Upper lobe of left lung (tissue), 4 donors: ENCODE measurements around the gene TP53AIP1.

ENCODE experiments used
- POLR2A ChIP-seq, 4 donors: fragments of 450-650 bp; IDR thresholded peaks; one replicate each; pipeline ENCODE4 v1.5.1; 2016 to 2017; ENCODE audit warnings: antibody characterized with exemption in 4 of 4, mild to moderate bottlenecking in 2 of 4
- POLR2AphosphoS5 ChIP-seq, 2 donors: sonication (generic); formaldehyde crosslinking; IDR thresholded peaks; one replicate each; pipeline ENCODE4 v1.5.1; 2017; ENCODE audit warnings: antibody characterized with exemption in 2 of 2
- TF ChIP-seq, protein P1 (sequence below), 6 experiments: fragments of 450-650 bp in 4 of 6; fragments of 200-600 bp in 2 of 6; sonication (generic) in 2 of 6; IDR thresholded peaks; one replicate each; pipeline ENCODE4 v1.5.1; 2016 to 2019; ENCODE audit warnings: antibody characterized with exemption in 6 of 6

DNA sequence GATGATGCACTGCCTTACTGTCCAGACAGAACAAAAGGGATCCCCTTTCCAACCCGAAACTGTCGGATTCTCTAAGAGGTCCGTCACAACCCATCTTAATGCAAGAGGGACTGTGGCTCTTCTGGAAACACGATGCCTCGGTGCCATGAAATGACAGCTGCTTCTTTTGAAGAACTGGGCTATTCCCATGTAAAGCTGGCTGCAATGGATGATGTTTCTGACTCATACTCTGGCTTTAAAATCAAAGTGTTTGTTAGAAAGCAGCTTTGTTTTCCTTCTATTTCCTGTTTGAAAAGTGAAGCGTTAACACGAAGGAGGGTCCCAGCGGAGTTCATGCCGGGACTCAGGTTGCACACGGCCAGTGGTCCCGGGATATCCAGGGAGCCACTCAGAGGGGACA is 3.1 kb downstream of the TP53AIP1 start:
- TF ChIP-seq, protein P1, sequence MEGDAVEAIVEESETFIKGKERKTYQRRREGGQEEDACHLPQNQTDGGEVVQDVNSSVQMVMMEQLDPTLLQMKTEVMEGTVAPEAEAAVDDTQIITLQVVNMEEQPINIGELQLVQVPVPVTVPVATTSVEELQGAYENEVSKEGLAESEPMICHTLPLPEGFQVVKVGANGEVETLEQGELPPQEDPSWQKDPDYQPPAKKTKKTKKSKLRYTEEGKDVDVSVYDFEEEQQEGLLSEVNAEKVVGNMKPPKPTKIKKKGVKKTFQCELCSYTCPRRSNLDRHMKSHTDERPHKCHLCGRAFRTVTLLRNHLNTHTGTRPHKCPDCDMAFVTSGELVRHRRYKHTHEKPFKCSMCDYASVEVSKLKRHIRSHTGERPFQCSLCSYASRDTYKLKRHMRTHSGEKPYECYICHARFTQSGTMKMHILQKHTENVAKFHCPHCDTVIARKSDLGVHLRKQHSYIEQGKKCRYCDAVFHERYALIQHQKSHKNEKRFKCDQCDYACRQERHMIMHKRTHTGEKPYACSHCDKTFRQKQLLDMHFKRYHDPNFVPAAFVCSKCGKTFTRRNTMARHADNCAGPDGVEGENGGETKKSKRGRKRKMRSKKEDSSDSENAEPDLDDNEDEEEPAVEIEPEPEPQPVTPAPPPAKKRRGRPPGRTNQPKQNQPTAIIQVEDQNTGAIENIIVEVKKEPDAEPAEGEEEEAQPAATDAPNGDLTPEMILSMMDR (IDR thresholded peaks at IDR 0.05) = no peak
- TF ChIP-seq POLR2AphosphoS5 (IDR thresholded peaks at IDR 0.05) = no peak
- no peak for TF ChIP-seq POLR2A (IDR thresholded peaks at IDR 0.05)
